GM19452 (cell line): Measurements from ENCODE around the gene EXT2.

ENCODE experiments used
- ATAC-seq: cut with Tn5 transposase; IDR thresholded peaks from one replicate; pipeline ENCODE4 v1.9.1; 2021; ENCODE audit not compliant: unreplicated experiment

The EXT2 gene

GRCh38 chr11:44286268-44286880, 190.9 kb downstream of the EXT2 start:
- ATAC-seq, result no peak

GRCh38 chr11:44286911-44287310, 191.4 kb downstream of the EXT2 start:
- ATAC-seq, result no peak

- ATAC-seq, result no peak
These were observed 192.7 kb downstream of the EXT2 start for GRCh38 chr11:44288133-44288526.

GRCh38 chr11:44290208-44290607, 194.7 kb downstream of the EXT2 start:
- ATAC-seq, result no peak
